Measurements from ENCODE around the gene MARCHF3. TPM values are rescaled to one million over a fixed set of nuclear protein-coding genes. Genes with fewer than 3 reads are reported as not detected.

The MARCHF3 gene
- total and polyA plus RNA-seq, 2 donors (not counting 3 experiments of a cell fraction or from before 2014, with no cell fraction given): 31.9 to 35.0 TPM

- FAIRE-seq: peak; percentile 50
- Histone ChIP-seq H3K36me3 (ENCODE audit: control insufficient read depth in 2 of 2, extremely low read depth in 1 of 2, insufficient read depth in 2 of 2, low read length in 2 of 2) (no peaks in the 10 kb centered on the region), H3K9me1 (replicated peaks; ENCODE audit: control insufficient read depth, extremely low read depth, insufficient read depth, low read length) (no peaks in the 10 kb centered on the region), H4K20me1 (replicated peaks; ENCODE audit: control insufficient read depth, extremely low read depth, insufficient read depth, low read length) (no peaks in the 10 kb centered on the region), H3K9ac (replicated peaks; ENCODE audit: extremely low read depth, insufficient read depth, low read length) (no peak overlapping the region), H2AFZ (ENCODE audit: low read depth, low read length) (peak overlapping the region; percentile 45), H3K4me3 (replicated peaks in 1 of 3; ENCODE audit: insufficient read depth in 1 of 3, low read depth in 1 of 3, low read length in 3 of 3) (no peak overlapping the region), H3K4me1 (ENCODE audit: control insufficient read depth, extremely low read depth, insufficient read depth, low read length) (peaks cover 40% of the 10 kb centered on the region), H3K4me2 (ENCODE audit: insufficient read depth, low read length) (peak overlapping the region; percentile 29), H3K27me3 (ENCODE audit: control insufficient read depth in 2 of 2, insufficient read depth in 2 of 2, low read length in 2 of 2) (no peaks in the 10 kb centered on the region), H3K79me2 (ENCODE audit: control insufficient read depth, insufficient read depth, low read length) (no peaks in the 10 kb centered on the region), H3K9me3 (replicated peaks; ENCODE audit: control insufficient read depth, insufficient read depth, low read length) (no peaks in the 10 kb centered on the region), H3K27ac (ENCODE audit: insufficient read depth, low read depth, low read length) (peak overlapping the region; percentile 54)
- ChIA-PET POLR2A (no interaction called here), CTCF (interaction anchor here (0.8 to 1.4 kb wide), 2 partner anchors 40 to 243 kb away, joined by 3 read pairs; partner anchors contain the start of gene MARCHF3)
- TF ChIP-seq CTCF (IDR thresholded peaks at IDR 0.05; ENCODE audit: extremely low read depth in 1 of 2, insufficient read depth in 1 of 2, low read depth in 1 of 2, low read length in 2 of 2) (peak in 1 of 2 donors; percentile 13), JUN (IDR thresholded peaks at IDR 0.05; ENCODE audit: borderline replicate concordance, insufficient read depth, insufficient read length, low read depth) (peak; percentile 54), POLR2A (IDR thresholded peaks at IDR 0.05; ENCODE audit: low read depth, low read length) (no peak), MYC (IDR thresholded peaks at IDR 0.05; ENCODE audit: low read depth, low read length) (no peak), FOS (IDR thresholded peaks at IDR 0.05; ENCODE audit: borderline replicate concordance, insufficient read depth, low read length) (peak; percentile 10)
- DNase-seq (ENCODE audit: low read depth, low spot score): peak; percentile 92
- intact Hi-C loops (cut with micrococcal nuclease): loop anchor here (1.0 to 5.0 kb wide), 5 partner anchors 29 to 292 kb away; partner anchors contain the start of gene MARCHF3
- dilution Hi-C loops (cut with MboI; ENCODE audit: extremely low pct_ligation_motif_present, low sequenced_read_pairs): no loop called here
- BruUV-seq (replicated peaks): no TSS peak
Measured at GRCh38 chr5:127070243-127070642, 39.9 kb upstream of the MARCHF3 start.

All from endothelial cell of umbilical vein (primary cell).